Endothelial cell of umbilical vein (primary cell): ENCODE data around the gene CSMD2. TPM values are rescaled to one million over a fixed set of nuclear protein-coding genes. Genes with fewer than 3 reads are reported as not detected.

ENCODE experiments used
- BruUV-seq: library from RNA; stranded (reverse); fragments of 400-500 nt; replicated peaks from 2 replicates; lab custom pipeline; 2021; lab: Mats Ljungman, UMichigan
- CTCF ChIA-PET: fragments of 300-600, 350-600 bp; sonication (Branson Sonifier 250); formaldehyde crosslinking; loops from one replicate; lab custom pipeline; 2021; ENCODE audit warnings: antibody characterized with exemption, inconsistent platforms; lab: Charles Lee
- POLR2A ChIA-PET: fragments of 300-600, 350-600 bp; sonication (Branson Sonifier 250); formaldehyde crosslinking; loops from one replicate; lab custom pipeline; 2021; ENCODE audit warnings: antibody characterized with exemption, inconsistent platforms; lab: Charles Lee
- DNase-seq: peaks from one replicate; pipeline ENCODE4 v3.0.0-alpha.2; 2011; ENCODE audit warnings: low read depth, low spot score
- FAIRE-seq: peaks from 2 replicates; lab custom pipeline; 2011; peaks lifted over from hg19 to GRCh38; lab: Jason Lieb, UNC
- H2AFZ ChIP-seq: 2 replicates; pipeline ENCODE4 v1.6.0; 2012; ENCODE audit warnings: low read depth, low read length, control low read depth, inconsistent platforms
- H3K27ac ChIP-seq: 2 replicates; pipeline ENCODE4 v1.5.1; 2011; ENCODE audit warnings: low read depth, mild to moderate bottlenecking, control low read depth, low read length, moderate library complexity; ENCODE audit not compliant: insufficient read depth
- H3K27me3 ChIP-seq, 2 experiments: 2 replicates each; pipeline versions ENCODE4 v1.6.0 to v1.6.1; 2011; ENCODE audit warnings: low read length in 2 of 2, mixed read lengths in 1 of 2; ENCODE audit not compliant: control insufficient read depth in 2 of 2, insufficient read depth in 2 of 2
- H3K36me3 ChIP-seq, 2 experiments: 2 replicates in 1 of 2; 3 replicates in 1 of 2; pipeline ENCODE4 v1.5.1; 2011; ENCODE audit warnings: low read length in 2 of 2, mild to moderate bottlenecking in 1 of 2, moderate library complexity in 1 of 2; ENCODE audit not compliant: control insufficient read depth in 2 of 2, insufficient read depth in 2 of 2; ENCODE audit errors: extremely low read depth in 1 of 2
- H3K4me1 ChIP-seq: 3 replicates; pipeline ENCODE4 v1.5.1; 2011; ENCODE audit warnings: mild to moderate bottlenecking, low read length; ENCODE audit not compliant: control insufficient read depth, insufficient read depth; ENCODE audit errors: extremely low read depth
- H3K4me2 ChIP-seq: 2 replicates; pipeline ENCODE4 v1.6.1; 2011; ENCODE audit warnings: low read length, control low read depth, mixed read lengths; ENCODE audit not compliant: insufficient read depth
- H3K4me3 ChIP-seq, 3 experiments: fragments of 200-600 bp in 1 of 3; sonication (generic), shearing (Covaris generic) in 1 of 3; replicated peaks in 1 of 3; 2 replicates each; pipeline ENCODE4 v1.5.1; 2011 to 2016; ENCODE audit warnings: control low read depth in 3 of 3, low read length in 3 of 3, mild to moderate bottlenecking in 2 of 3, inconsistent platforms in 1 of 3, low read depth in 1 of 3, moderate library complexity in 1 of 3; ENCODE audit not compliant: insufficient read depth in 1 of 3
- H3K79me2 ChIP-seq: 2 replicates; pipeline ENCODE4 v1.6.0; 2012; ENCODE audit warnings: low read length, inconsistent platforms; ENCODE audit not compliant: control insufficient read depth, insufficient read depth
- H3K9ac ChIP-seq: replicated peaks from 2 replicates; pipeline ENCODE3; 2011; ENCODE audit warnings: low read length, control low read depth; ENCODE audit not compliant: insufficient read depth; ENCODE audit errors: extremely low read depth
- H3K9me1 ChIP-seq: replicated peaks from 3 replicates; pipeline ENCODE4 v1.6.0; 2011; ENCODE audit warnings: mild to moderate bottlenecking, low read length; ENCODE audit not compliant: control insufficient read depth, insufficient read depth; ENCODE audit errors: extremely low read depth
- H3K9me3 ChIP-seq: replicated peaks from 2 replicates; pipeline ENCODE4 v1.5.1; 2012; ENCODE audit warnings: low read length, inconsistent platforms; ENCODE audit not compliant: control insufficient read depth, insufficient read depth
- H4K20me1 ChIP-seq: replicated peaks from 2 replicates; pipeline ENCODE3; 2011; ENCODE audit warnings: mild to moderate bottlenecking, low read length; ENCODE audit not compliant: control insufficient read depth, insufficient read depth; ENCODE audit errors: extremely low read depth
- EZH2 ChIP-seq: IDR thresholded peaks from 2 replicates; pipeline ENCODE4 v1.6.1; 2012; ENCODE audit warnings: borderline replicate concordance, low read depth, mild to moderate bottlenecking, moderate library complexity, low read length, inconsistent platforms; ENCODE audit not compliant: severe bottlenecking
- FOS ChIP-seq: IDR thresholded peaks from 2 replicates; pipeline ENCODE4 v1.6.1; 2011; ENCODE audit warnings: mild to moderate bottlenecking, low read length, moderate library complexity, borderline replicate concordance; ENCODE audit not compliant: insufficient read depth
- GATA2 ChIP-seq: IDR thresholded peaks from 2 replicates; pipeline ENCODE4 v1.7.0; 2011; ENCODE audit warnings: low read depth, mild to moderate bottlenecking, moderate library complexity, mixed read lengths, low read length; ENCODE audit not compliant: insufficient read length, insufficient read depth
- JUN ChIP-seq: IDR thresholded peaks from 2 replicates; pipeline ENCODE4 v1.6.1; 2011; ENCODE audit warnings: borderline replicate concordance, low read depth; ENCODE audit not compliant: insufficient read length, insufficient read depth
- MYC ChIP-seq: IDR thresholded peaks from one replicate; pipeline ENCODE4 v1.6.1; 2011; ENCODE audit warnings: mild to moderate bottlenecking, low read depth, low read length
- POLR2A ChIP-seq: IDR thresholded peaks from 2 replicates; pipeline ENCODE4 v1.6.1; 2012; ENCODE audit warnings: low read depth, mild to moderate bottlenecking, control low read depth, low read length
- POLR2AphosphoS5 ChIP-seq: IDR thresholded peaks from 2 replicates; pipeline ENCODE4 v1.6.1; 2012; ENCODE audit warnings: low read depth, mild to moderate bottlenecking, control low read depth, low read length, moderate library complexity; ENCODE audit not compliant: insufficient read depth
- dilution Hi-C: fragments of 300-500 bp; cut with MboI; formaldehyde crosslinking; loops from one replicate; pipeline ENCODE4 v1.15.0; 2019; ENCODE audit warnings: low sequenced_read_pairs; ENCODE audit not compliant: extremely low pct_ligation_motif_present
- intact Hi-C: fragments of 100-400 bp; cut with micrococcal nuclease; formaldehyde crosslinking; loops from one replicate; pipeline ENCODE4 v1.10.0; 2022
- polyA plus RNA-seq, 4 experiments: library from polyadenylated mRNA; depleted of rRNA in 3 of 4; stranded (reverse) in 3 of 4; unstranded in 1 of 4; fragments of >200 nt; gene quantifications; 2 replicates each; pipeline versions ENCODE4 v1.2.1 to v1.2.3, GENCODE V29; 2011 to 2012; ENCODE audit warnings: missing spikeins in 1 of 4
- total RNA-seq: library from RNA; stranded (reverse); gene quantifications from 2 replicates; pipeline ENCODE4 v1.2.3, GENCODE V29; 2021
- TF ChIP-seq, protein P1 (sequence below), 2 donors: IDR thresholded peaks; 1 replicate in 1 of 2; 2 replicates in 1 of 2; pipeline ENCODE4 v1.5.1; 2011; ENCODE audit warnings: low read length in 2 of 2, mild to moderate bottlenecking in 2 of 2, moderate library complexity in 2 of 2, control low read depth in 1 of 2, inconsistent platforms in 1 of 2, low read depth in 1 of 2; ENCODE audit not compliant: insufficient read depth in 1 of 2; ENCODE audit errors: extremely low read depth in 1 of 2
- TF ChIP-seq, protein P2 (sequence below): IDR thresholded peaks from 2 replicates; pipeline ENCODE4 v1.6.1; 2011; ENCODE audit not compliant: insufficient read depth, insufficient read length

The CSMD2 gene
- total and polyA plus RNA-seq, 2 donors (not counting 3 experiments of a cell fraction or from before 2014, with no cell fraction given): under 0.01 TPM; not detected in 1

DNA sequence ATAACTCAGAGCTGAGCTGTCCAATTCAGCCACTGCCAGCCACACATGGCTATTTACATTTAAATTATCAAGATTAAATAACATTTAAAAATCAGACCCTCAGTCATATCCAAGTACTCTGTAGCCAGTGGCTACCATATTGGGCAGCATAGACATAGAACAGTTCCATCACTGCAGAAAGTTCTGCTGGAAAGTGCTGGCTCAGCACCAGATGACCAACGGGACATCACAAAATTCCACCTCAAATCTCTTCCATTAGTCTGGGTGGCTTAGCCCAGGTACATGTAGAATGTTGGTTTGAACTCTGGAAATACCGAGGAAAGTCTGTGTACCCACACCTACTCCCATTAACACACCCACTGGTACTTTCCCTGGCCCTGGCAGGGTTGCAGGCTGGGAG lies 563.3 kb downstream of the CSMD2 start:
- no peaks in the 10 kb centered on the region for H3K79me2 ChIP-seq
- DNase-seq (no peak), FAIRE-seq (no peak)
- dilution Hi-C loops: no loop called here
- intact Hi-C loops: no loop called here
- CTCF ChIA-PET: interaction anchor here (1.4 kb wide), 1 partner anchor 11 kb away, joined by 6 read pairs; no protein-coding TSS in a partner anchor
- no peaks in the 10 kb centered on the region for H4K20me1 ChIP-seq
- TF ChIP-seq, protein P1, sequence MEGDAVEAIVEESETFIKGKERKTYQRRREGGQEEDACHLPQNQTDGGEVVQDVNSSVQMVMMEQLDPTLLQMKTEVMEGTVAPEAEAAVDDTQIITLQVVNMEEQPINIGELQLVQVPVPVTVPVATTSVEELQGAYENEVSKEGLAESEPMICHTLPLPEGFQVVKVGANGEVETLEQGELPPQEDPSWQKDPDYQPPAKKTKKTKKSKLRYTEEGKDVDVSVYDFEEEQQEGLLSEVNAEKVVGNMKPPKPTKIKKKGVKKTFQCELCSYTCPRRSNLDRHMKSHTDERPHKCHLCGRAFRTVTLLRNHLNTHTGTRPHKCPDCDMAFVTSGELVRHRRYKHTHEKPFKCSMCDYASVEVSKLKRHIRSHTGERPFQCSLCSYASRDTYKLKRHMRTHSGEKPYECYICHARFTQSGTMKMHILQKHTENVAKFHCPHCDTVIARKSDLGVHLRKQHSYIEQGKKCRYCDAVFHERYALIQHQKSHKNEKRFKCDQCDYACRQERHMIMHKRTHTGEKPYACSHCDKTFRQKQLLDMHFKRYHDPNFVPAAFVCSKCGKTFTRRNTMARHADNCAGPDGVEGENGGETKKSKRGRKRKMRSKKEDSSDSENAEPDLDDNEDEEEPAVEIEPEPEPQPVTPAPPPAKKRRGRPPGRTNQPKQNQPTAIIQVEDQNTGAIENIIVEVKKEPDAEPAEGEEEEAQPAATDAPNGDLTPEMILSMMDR (IDR thresholded peaks at IDR 0.05; ENCODE audit: extremely low read depth in 1 of 2, insufficient read depth in 1 of 2, low read depth in 1 of 2, low read length in 2 of 2): no peak
- TF ChIP-seq GATA2: no peak
- TF ChIP-seq JUN: no peak
- no peak for TF ChIP-seq EZH2
- no peak for TF ChIP-seq MYC
- TF ChIP-seq, protein P2, sequence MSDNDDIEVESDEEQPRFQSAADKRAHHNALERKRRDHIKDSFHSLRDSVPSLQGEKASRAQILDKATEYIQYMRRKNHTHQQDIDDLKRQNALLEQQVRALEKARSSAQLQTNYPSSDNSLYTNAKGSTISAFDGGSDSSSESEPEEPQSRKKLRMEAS: no peak
- no peak for TF ChIP-seq FOS
- TF ChIP-seq POLR2A: no peak
- TF ChIP-seq POLR2AphosphoS5: no peak
- no peaks in the 10 kb centered on the region for H3K9me3 ChIP-seq
- no peak overlapping the region for H3K4me2 ChIP-seq
- H3K4me3 ChIP-seq: no peak overlapping the region
- POLR2A ChIA-PET: no interaction called here
- H2AFZ ChIP-seq: no peak overlapping the region
- H3K9ac ChIP-seq: no peak overlapping the region
- no peaks in the 10 kb centered on the region for H3K9me1 ChIP-seq
- no peaks in the 10 kb centered on the region for H3K4me1 ChIP-seq
- H3K27ac ChIP-seq: no peak overlapping the region
- BruUV-seq: no TSS peak
- no peaks in the 10 kb centered on the region for H3K27me3 ChIP-seq
- H3K36me3 ChIP-seq: no peaks in the 10 kb centered on the region
